Lower lobe of right lung (tissue), 2 donors: Measurements from ENCODE around the gene MBTPS1. TPM values are rescaled to one million over a fixed set of nuclear protein-coding genes. Genes with fewer than 3 reads are reported as not detected.

ENCODE experiments used
- ATAC-seq, 2 donors: fragments of 200-7000 bp; cut with Tn5 transposase; one replicate each; pipeline ENCODE4 v1.9.1; 2020 to 2022; ENCODE audit warnings: mild to moderate bottlenecking in 2 of 2, moderate library complexity in 2 of 2
- DNase-seq: peaks from one replicate; pipeline ENCODE4 v3.0.0-alpha.2; 2020
- H3K27ac ChIP-seq: fragments of 200-600 bp; one replicate; pipeline ENCODE4 v1.8.0; 2022
- H3K27me3 ChIP-seq: fragments of 200-600 bp; one replicate; pipeline ENCODE4 v1.8.0; 2022; ENCODE audit warnings: low read depth
- H3K36me3 ChIP-seq: fragments of 200-600 bp; one replicate; pipeline ENCODE4 v1.8.0; 2022; ENCODE audit warnings: mild to moderate bottlenecking
- H3K4me1 ChIP-seq: fragments of 200-600 bp; one replicate; pipeline ENCODE4 v1.8.0; 2022
- H3K4me3 ChIP-seq: fragments of 200-600 bp; one replicate; pipeline ENCODE4 v1.8.0; 2022; ENCODE audit warnings: mild to moderate bottlenecking
- H3K9me3 ChIP-seq: fragments of 200-600 bp; one replicate; pipeline ENCODE4 v1.8.0; 2022
- CTCF ChIP-seq: fragments of 200-600 bp; IDR thresholded peaks from one replicate; pipeline ENCODE4 v1.8.0; 2022; ENCODE audit warnings: antibody characterized with exemption, mild to moderate bottlenecking
- intact Hi-C: fragments of 100-400 bp; cut with DNase I; formaldehyde crosslinking; loops from one replicate; pipeline ENCODE4 v1.11.0; 2022
- total RNA-seq: library from RNA; stranded (reverse); fragmentation: NEBNext Ultra II Directional; extraction: Animal tissue kit (Norgen Biotek cat#: 25700); gene quantifications from one replicate; pipeline ENCODE4 v1.2.1, GENCODE V29; 2021
- donor health status: DM: no; HTN: yes; CAD: no; lungs with severe emphysema.

MBTPS1 gene
- total RNA-seq, 1 donor from 2014 or later, result 94.7 TPM

- ATAC-seq (no peak), DNase-seq (no peak)
- H3K27ac ChIP-seq, result no peak overlapping the region
- H3K27me3 ChIP-seq, result no peaks in the 10 kb centered on the region
- no peaks in the 10 kb centered on the region for H3K36me3 ChIP-seq
- H3K4me3 ChIP-seq, result no peak overlapping the region
- intact Hi-C loops, result no loop called here
- H3K9me3 ChIP-seq, result no peaks in the 10 kb centered on the region
- H3K4me1 ChIP-seq, result peaks cover 6% of the 10 kb centered on the region
- no peak for TF ChIP-seq CTCF
Observed at GRCh38 chr16:84137287-84137686, 20.5 kb upstream of the MBTPS1 start.

- no peaks in the 10 kb centered on the region for H3K36me3 ChIP-seq
- no peak for TF ChIP-seq CTCF
- DNase-seq, result no peak
- no peak overlapping the region for H3K27ac ChIP-seq
- H3K27me3 ChIP-seq, result no peaks in the 10 kb centered on the region
- ATAC-seq, result no peak
- no peak overlapping the region for H3K4me3 ChIP-seq
- peaks cover 6% of the 10 kb centered on the region for H3K4me1 ChIP-seq
- intact Hi-C loops, result no loop called here
- no peaks in the 10 kb centered on the region for H3K9me3 ChIP-seq
Observed at GRCh38 chr16:84136331-84137125, 19.8 kb upstream of the MBTPS1 start.

GRCh38 chr16:84132527-84133285 lies 16.0 kb upstream of the MBTPS1 start:
- TF ChIP-seq CTCF, result no peak
- no peak for ATAC-seq
- DNase-seq, result no peak
- Histone ChIP-seq H3K4me3 (no peak overlapping the region), H3K4me1 (no peaks in the 10 kb centered on the region), H3K36me3 (peaks cover 28% of the 10 kb centered on the region), H3K9me3 (no peaks in the 10 kb centered on the region), H3K27me3 (no peaks in the 10 kb centered on the region), H3K27ac (no peak overlapping the region)
- intact Hi-C loops, result no loop called here

- ATAC-seq (no peak), DNase-seq (no peak)
- H3K4me1 ChIP-seq, result no peaks in the 10 kb centered on the region
- no peaks in the 10 kb centered on the region for H3K27me3 ChIP-seq
- no peak overlapping the region for H3K27ac ChIP-seq
- TF ChIP-seq CTCF, result no peak
- H3K4me3 ChIP-seq, result no peak overlapping the region
- H3K9me3 ChIP-seq, result no peaks in the 10 kb centered on the region
- peaks cover 39% of the 10 kb centered on the region for H3K36me3 ChIP-seq
- intact Hi-C loops, result no loop called here
Observed at GRCh38 chr16:84131117-84131516, 14.4 kb upstream of the MBTPS1 start.

- no peaks in the 10 kb centered on the region for H3K27me3 ChIP-seq
- TF ChIP-seq CTCF, result no peak
- ATAC-seq (no peak), DNase-seq (no peak)
- H3K36me3 ChIP-seq, result peaks cover 48% of the 10 kb centered on the region
- H3K27ac ChIP-seq, result no peak overlapping the region
- H3K4me1 ChIP-seq, result no peaks in the 10 kb centered on the region
- no peaks in the 10 kb centered on the region for H3K9me3 ChIP-seq
- H3K4me3 ChIP-seq, result no peak overlapping the region
- intact Hi-C loops, result no loop called here
Observed at GRCh38 chr16:84124257-84125073, 7.7 kb upstream of the MBTPS1 start.
